GM23338 (cell line): ENCODE results near the gene MINK1. TPM values are rescaled to one million over a fixed set of nuclear protein-coding genes. Genes with fewer than 3 reads are reported as not detected.

ENCODE experiments used
- ATAC-seq: fragments of 200-7000 bp; cut with Tn5 transposase; 3 replicates; pipeline ENCODE4 v1.9.1; 2020
- DNase-seq: peaks from one replicate; pipeline ENCODE4 v3.0.0-alpha.2; 2015; ENCODE audit warnings: low spot score
- H2AFZ ChIP-seq: fragments of 200-600 bp; sonication (generic); 2 replicates; pipeline ENCODE4 v1.8.0; 2016; ENCODE audit warnings: antibody characterized with exemption, mild to moderate bottlenecking, moderate library complexity
- H3F3A ChIP-seq: fragments of 200-600 bp; sonication (generic); replicated peaks from 2 replicates; pipeline ENCODE4 v1.8.0; 2017; ENCODE audit warnings: antibody characterized with exemption, mixed run types, low read depth
- H3K27ac ChIP-seq: fragments of 200-600 bp; sonication (generic); 2 replicates; pipeline ENCODE4 v1.6.1; 2016; ENCODE audit warnings: low read depth
- H3K27me3 ChIP-seq: fragments of 200-600 bp; sonication (generic); 2 replicates; pipeline ENCODE4 v1.8.0; 2016; ENCODE audit warnings: mild to moderate bottlenecking, mixed run types, moderate library complexity; ENCODE audit not compliant: insufficient read depth
- H3K36me3 ChIP-seq: fragments of 200-600 bp; sonication (generic); 2 replicates; pipeline ENCODE4 v1.8.0; 2016; ENCODE audit warnings: mild to moderate bottlenecking; ENCODE audit not compliant: insufficient read depth
- H3K4me1 ChIP-seq: fragments of 200-600 bp; sonication (generic); 2 replicates; pipeline ENCODE4 v1.8.0; 2016; ENCODE audit warnings: mild to moderate bottlenecking, moderate library complexity; ENCODE audit not compliant: insufficient read depth
- H3K4me2 ChIP-seq: fragments of 200-600 bp; sonication (generic); 2 replicates; pipeline ENCODE4 v1.7.1; 2017; ENCODE audit warnings: mixed run types
- H3K4me3 ChIP-seq: fragments of 200-600 bp; sonication (generic); 2 replicates; pipeline ENCODE4 v1.6.1; 2016; ENCODE audit warnings: mixed run types
- H3K79me2 ChIP-seq: fragments of 200-600 bp; sonication (generic); replicated peaks from 2 replicates; pipeline ENCODE4 v1.8.0; 2017; ENCODE audit warnings: mild to moderate bottlenecking; ENCODE audit not compliant: insufficient read depth
- H3K9me2 ChIP-seq: fragments of 200-600 bp; sonication (generic); 2 replicates; pipeline ENCODE4 v1.8.0; 2017; ENCODE audit not compliant: insufficient read depth
- H4K20me1 ChIP-seq: fragments of 200-600 bp; sonication (generic); replicated peaks from 2 replicates; pipeline ENCODE4 v1.8.0; 2017; ENCODE audit warnings: mild to moderate bottlenecking; ENCODE audit not compliant: insufficient read depth
- H3K27ac Mint-ChIP-seq: 2 replicates; pipeline ENCODE4 v1.8.0; 2020; ENCODE audit warnings: inconsistent platforms, mild to moderate bottlenecking, moderate library complexity, mixed read lengths
- H3K27me3 Mint-ChIP-seq: 3 replicates; pipeline ENCODE4 v1.8.0; 2022; ENCODE audit warnings: low read depth, mild to moderate bottlenecking, moderate library complexity, mixed read lengths, inconsistent platforms; ENCODE audit not compliant: insufficient read depth, poor library complexity
- H3K36me3 Mint-ChIP-seq: 3 replicates; pipeline ENCODE4 v1.8.0; 2021; ENCODE audit warnings: low read depth, mild to moderate bottlenecking, inconsistent platforms, moderate library complexity, mixed read lengths
- H3K4me1 Mint-ChIP-seq: 3 replicates; pipeline ENCODE4 v1.8.0; 2020; ENCODE audit warnings: mild to moderate bottlenecking, inconsistent platforms, mixed read lengths
- H3K4me3 Mint-ChIP-seq: 3 replicates; pipeline ENCODE4 v1.8.0; 2021; ENCODE audit warnings: moderate library complexity, mild to moderate bottlenecking, inconsistent platforms, mixed read lengths
- H3K9me3 Mint-ChIP-seq: 3 replicates; pipeline ENCODE4 v1.8.0; 2020; ENCODE audit warnings: moderate library complexity, mild to moderate bottlenecking, inconsistent platforms, mixed read lengths
- CTCF ChIP-seq, 2 experiments: fragments of 200-600 bp in 1 of 2; sonication (generic) in 1 of 2; conservative IDR thresholded peaks; 2 replicates each; pipeline versions ENCODE4 v1.5.1 to v1.6.1; 2016 to 2017; ENCODE audit warnings: antibody characterized with exemption in 2 of 2, low read depth in 2 of 2, mild to moderate bottlenecking in 2 of 2, moderate library complexity in 1 of 2
- ETS1 ChIP-seq: IDR thresholded peaks from 2 replicates; pipeline ENCODE4 v1.6.1; 2016; ENCODE audit warnings: antibody characterized with exemption
- POLR2AphosphoS5 ChIP-seq: IDR thresholded peaks from 2 replicates; pipeline ENCODE4 v1.6.1; 2016; ENCODE audit warnings: antibody characterized with exemption, low read depth
- REST ChIP-seq: IDR thresholded peaks from one replicate; pipeline ENCODE4 v1.6.1; 2018; ENCODE audit warnings: antibody characterized with exemption; ENCODE audit not compliant: unreplicated experiment
- STAT1 ChIP-seq: IDR thresholded peaks from one replicate; pipeline ENCODE4 v1.6.1; 2016; ENCODE audit warnings: antibody characterized with exemption; ENCODE audit not compliant: unreplicated experiment
- ZNF114 ChIP-seq: fragments of 250-450 bp; sonication (Bioruptor Pico); IDR thresholded peaks from 2 replicates; pipeline ENCODE4 v1.5.0; 2020; ENCODE audit warnings: mild to moderate bottlenecking, moderate library complexity
- ZNF331 ChIP-seq: fragments of 250-450 bp; sonication (Bioruptor Pico); IDR thresholded peaks from 2 replicates; pipeline ENCODE4 v1.5.0; 2020; ENCODE audit warnings: low read depth, mild to moderate bottlenecking, moderate library complexity
- polyA plus RNA-seq: library from polyadenylated mRNA; unstranded; fragments of >200 nt; fragmentation: Nextera tagmentation; extraction: Ambion mirVana; gene quantifications from 2 replicates; pipeline ENCODE4 v1.2.1, GENCODE V29; 2016
- total RNA-seq: library from RNA; depleted of rRNA; stranded (reverse); fragments of >200 nt; shearing (Covaris generic); gene quantifications from 2 replicates; pipeline ENCODE4 v1.2.3, GENCODE V29; 2014

Gene MINK1
- total and polyA plus RNA-seq, 2 experiments from 2014 or later = 17.3 to 54.9 TPM

- H3K36me3 Mint-ChIP-seq = no peaks in the 10 kb centered on the region; the same call in 2 of the 3 replicates
- H3K27ac Mint-ChIP-seq = no peak overlapping the region
- H3F3A ChIP-seq = peaks cover 8% of the 10 kb centered on the region
- ATAC-seq (no peak), DNase-seq (no peak)
- no peaks in the 10 kb centered on the region; the same call in 2 of the 3 replicates for H3K9me3 Mint-ChIP-seq
- H3K27me3 ChIP-seq = no peaks in the 10 kb centered on the region
- no peak overlapping the region for H3K4me2 ChIP-seq
- H3K79me2 ChIP-seq = peaks cover 75% of the 10 kb centered on the region
- peaks cover 15% of the 10 kb centered on the region for H3K4me1 ChIP-seq
- 0 out of 2 replicates have a peak overlapping the region, but pooled peaks have one; percentile 50 for H3K27ac ChIP-seq
- H3K9me2 ChIP-seq = no peaks in the 10 kb centered on the region
- peaks cover 12% of the 10 kb centered on the region for H4K20me1 ChIP-seq
- H3K27me3 Mint-ChIP-seq = peaks cover 4% of the 10 kb centered on the region
- no peak overlapping the region for H3K4me3 Mint-ChIP-seq
- TF ChIP-seq ETS1 = no peak
- TF ChIP-seq STAT1 = no peak
- no peak for TF ChIP-seq CTCF (conservative IDR thresholded peaks at IDR 0.05; ENCODE audit: low read depth in 2 of 2)
- TF ChIP-seq ZNF331 (CRISPR knock-in tag) = no peak
- TF ChIP-seq REST = no peak
- no peak for TF ChIP-seq ZNF114
- no peak overlapping the region for H2AFZ ChIP-seq
- H3K36me3 ChIP-seq = no peaks in the 10 kb centered on the region
- H3K4me3 ChIP-seq = no peak overlapping the region
- H3K4me1 Mint-ChIP-seq = peaks cover 40% of the 10 kb centered on the region
These were observed 4.5 kb downstream of the MINK1 start for GRCh38 chr17:4837471-4838308.

GRCh38 chr17:4838309-4838785, 5.2 kb downstream of the MINK1 start:
- no peak overlapping the region for H3K27ac ChIP-seq
- no peak overlapping the region for H3K27ac Mint-ChIP-seq
- peaks cover 80% of the 10 kb centered on the region for H3K79me2 ChIP-seq
- no peak overlapping the region for H3K4me3 Mint-ChIP-seq
- TF ChIP-seq POLR2AphosphoS5 = no peak
- DNase-seq (no peak), ATAC-seq (no peak)
- no peak overlapping the region for H2AFZ ChIP-seq
- no peak overlapping the region for H3K4me2 ChIP-seq
- H4K20me1 ChIP-seq = peaks cover 13% of the 10 kb centered on the region
- H3K36me3 Mint-ChIP-seq = no peaks in the 10 kb centered on the region; the same call in 2 of the 3 replicates
- peaks cover 15% of the 10 kb centered on the region for H3K4me1 ChIP-seq
- no peaks in the 10 kb centered on the region for H3K36me3 ChIP-seq
- no peak overlapping the region for H3K4me3 ChIP-seq
- H3K27me3 Mint-ChIP-seq = peaks cover 2% of the 10 kb centered on the region
- peaks cover 8% of the 10 kb centered on the region for H3F3A ChIP-seq
- H3K9me3 Mint-ChIP-seq = no peaks in the 10 kb centered on the region
- H3K4me1 Mint-ChIP-seq = peaks cover 40% of the 10 kb centered on the region
- H3K9me2 ChIP-seq = no peaks in the 10 kb centered on the region
- H3K27me3 ChIP-seq = no peaks in the 10 kb centered on the region
